DMS153 treated with DMSO at 0.1 percent for 48 hours (cell line): ENCODE results near the gene KCMF1.

Experiments
- DNase-seq: peaks from one replicate; lab custom pipeline; 2025; ENCODE audit not compliant: unreplicated experiment; lab: John Stamatoyannopoulos, UW

Gene KCMF1

DNA sequence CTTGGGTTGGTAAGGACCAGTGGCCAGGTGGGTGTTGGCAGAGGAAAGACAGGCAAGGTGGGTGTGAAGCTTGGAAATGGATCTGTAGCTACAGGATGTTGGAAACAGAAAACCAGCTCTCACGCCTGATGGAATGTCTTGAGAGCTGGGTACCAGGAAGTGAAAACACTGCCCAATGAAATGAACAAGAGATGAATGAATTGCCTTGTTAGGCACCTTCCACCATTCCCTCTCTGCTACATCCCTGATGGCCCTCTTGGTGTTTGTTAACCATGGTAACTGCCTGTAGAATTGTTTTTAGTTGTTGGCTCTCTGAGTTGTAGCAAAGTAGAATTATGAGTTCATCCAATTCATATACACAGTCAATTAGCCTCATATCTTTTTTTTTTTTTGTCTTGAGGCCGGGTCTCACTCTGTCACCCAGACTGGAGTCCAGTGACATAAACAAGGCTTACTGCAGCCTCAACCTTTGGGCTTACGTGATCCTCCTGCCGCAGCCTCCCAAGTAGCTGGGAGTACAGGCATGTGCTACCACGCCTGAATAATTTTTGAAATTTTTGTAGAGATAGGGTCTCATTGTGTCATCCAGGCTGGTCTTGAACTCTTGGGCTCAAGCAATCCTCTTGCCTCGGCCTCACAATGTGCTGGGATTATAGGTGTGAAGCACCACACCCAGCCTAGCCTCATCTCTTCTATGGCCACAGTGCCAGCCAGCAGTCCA is 9.5 kb downstream of the KCMF1 start:
- no peak for DNase-seq

DNA sequence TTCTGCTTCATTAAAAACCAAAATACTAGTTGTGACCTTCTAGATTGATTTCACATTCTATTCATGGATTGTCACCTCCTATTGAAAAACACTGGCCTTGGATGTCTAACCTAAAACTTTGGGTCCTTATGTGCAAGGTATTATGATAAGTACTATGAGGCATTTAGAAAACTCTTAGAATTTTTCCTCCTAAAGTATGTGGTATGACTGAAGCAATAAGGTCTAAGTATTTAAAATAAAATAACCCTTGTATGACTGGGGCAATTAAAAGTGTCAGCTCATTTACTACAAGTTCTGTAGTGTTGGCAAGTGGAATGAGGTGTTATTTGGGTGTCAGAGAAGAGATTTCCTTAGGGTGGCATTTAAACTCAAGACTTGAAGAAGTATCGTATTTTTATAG is 15.1 kb downstream of the KCMF1 start:
- DNase-seq = no peak

GRCh38 chr2:84989422-84989821 is 18.5 kb downstream of the KCMF1 start:
- no peak for DNase-seq

GRCh38 chr2:84989927-84990326 is 19.0 kb downstream of the KCMF1 start:
- no peak for DNase-seq

DNA sequence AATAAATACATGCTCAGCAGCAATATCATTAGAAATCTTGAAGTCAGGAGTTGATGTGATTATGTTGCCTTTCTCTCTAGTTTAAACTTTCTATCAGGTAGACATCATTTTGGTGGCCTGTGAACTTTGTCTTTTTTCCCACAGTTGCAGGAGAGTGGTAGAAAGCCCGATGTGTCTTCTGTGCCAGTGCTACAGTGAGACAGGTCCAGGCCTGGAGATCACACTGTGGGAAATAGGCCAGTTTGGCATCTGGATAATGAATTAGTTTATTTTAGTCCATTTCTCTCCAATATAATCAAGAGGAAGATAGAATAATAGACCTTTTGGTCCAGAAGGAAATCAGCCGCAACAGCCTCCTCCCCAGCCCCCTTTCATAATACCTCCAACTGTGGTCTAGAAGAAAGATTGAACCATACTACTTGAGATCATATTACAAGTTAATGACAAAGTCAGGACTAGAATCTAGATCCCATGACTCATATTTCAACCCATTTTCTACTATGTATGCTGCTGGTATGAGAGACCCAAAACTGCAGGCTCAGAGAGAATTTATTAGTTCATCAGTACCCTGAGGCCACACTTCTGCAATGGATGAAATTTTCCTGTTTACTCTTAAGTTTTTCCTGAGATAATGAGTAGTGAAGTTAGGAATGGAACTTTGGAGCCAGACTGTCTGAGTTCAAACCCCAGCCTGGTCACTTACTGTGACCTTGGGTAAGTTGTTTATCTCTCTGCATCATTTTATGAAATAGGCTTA is 20.6 kb downstream of the KCMF1 start:
- no peak for DNase-seq

DNA sequence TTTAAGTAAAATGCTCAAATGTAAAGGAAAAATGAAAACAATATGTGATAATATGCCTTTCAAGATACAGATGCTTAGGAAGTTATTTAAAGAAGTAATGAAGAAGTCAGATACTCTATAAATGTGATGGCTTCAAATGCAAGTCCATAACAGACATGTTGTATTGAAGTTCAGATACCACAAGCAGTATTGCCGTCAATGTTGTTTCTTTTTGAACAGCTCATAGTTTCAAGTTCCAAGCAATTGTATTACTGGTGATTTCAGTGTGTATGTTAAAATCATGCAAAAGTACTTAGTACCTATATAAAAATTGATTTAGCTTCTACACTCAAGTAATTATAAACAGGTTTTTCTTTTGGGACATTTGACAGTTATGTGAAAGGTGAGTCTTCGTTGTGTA is 24.9 kb downstream of the KCMF1 start:
- DNase-seq = no peak

- no peak for DNase-seq
Observed at GRCh38 chr2:84996909-84997308, 25.9 kb downstream of the KCMF1 start.

DNA sequence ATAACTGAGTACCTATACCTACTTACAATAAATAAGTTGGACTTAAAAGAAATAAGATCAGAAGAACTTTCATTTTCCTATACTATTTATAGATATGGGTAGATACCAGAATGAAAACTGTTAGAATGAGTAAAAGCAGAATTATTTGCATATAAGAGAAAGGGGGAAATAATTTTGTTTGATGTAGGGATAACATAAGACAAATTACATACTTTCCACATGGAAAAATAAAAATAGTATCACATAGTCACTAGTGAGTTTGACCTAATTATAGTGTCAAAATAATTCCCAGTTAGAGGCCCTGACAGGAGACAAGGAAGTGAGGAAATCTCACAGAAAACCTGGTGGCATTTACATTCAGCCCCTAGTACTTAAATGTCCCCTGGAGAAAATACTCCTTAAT is 28.6 kb downstream of the KCMF1 start:
- no peak for DNase-seq

GRCh38 chr2:85001595-85001994 is 30.6 kb downstream of the KCMF1 start:
- no peak for DNase-seq

- no peak for DNase-seq
Observed at GRCh38 chr2:85002534-85002933, 31.6 kb downstream of the KCMF1 start.

DNA sequence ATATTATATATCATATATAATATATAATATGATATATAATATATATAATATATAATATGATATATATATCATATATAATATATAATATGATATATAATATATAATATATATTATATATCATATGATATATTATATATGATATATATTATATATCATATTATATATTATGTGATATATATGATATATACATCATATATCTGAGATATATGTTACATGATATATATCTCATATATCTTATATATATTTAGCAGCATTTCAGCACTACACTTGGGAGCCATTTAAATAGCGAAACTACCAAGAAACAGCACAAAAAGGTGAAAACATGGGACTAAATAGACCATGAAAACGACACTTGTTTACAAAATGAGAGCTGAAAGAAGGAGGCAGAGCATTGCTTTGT is 37.3 kb downstream of the KCMF1 start:
- no peak for DNase-seq

DNA sequence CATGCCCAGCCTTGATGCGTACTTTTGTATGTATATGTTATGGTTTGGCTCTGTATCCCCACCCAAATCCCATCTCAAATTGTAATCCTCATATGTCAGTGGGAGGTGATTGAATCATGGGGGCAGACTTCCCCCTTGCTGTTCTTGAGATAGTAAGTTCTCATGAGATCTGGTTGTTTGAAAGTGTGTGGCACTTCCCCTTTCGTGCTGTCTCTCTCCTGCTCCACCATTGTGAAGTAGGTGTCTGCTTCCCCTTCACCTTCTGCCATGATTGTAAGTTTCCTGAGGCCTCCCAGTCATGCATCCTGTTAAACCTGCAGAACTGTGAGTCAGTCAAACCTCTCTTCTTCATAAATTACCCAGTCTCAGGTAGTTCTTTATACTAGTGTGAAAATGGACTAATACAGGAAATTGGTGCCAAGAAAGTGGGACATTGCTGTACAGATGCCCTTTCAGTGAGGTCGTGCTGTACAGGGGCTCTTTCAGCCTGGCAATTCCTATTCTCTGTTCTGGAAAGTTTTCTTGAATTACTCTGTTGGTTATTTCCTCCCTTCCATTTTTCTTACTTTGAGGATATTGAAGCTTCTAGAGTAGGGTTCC is 38.2 kb downstream of the KCMF1 start:
- DNase-seq = no peak

DNA sequence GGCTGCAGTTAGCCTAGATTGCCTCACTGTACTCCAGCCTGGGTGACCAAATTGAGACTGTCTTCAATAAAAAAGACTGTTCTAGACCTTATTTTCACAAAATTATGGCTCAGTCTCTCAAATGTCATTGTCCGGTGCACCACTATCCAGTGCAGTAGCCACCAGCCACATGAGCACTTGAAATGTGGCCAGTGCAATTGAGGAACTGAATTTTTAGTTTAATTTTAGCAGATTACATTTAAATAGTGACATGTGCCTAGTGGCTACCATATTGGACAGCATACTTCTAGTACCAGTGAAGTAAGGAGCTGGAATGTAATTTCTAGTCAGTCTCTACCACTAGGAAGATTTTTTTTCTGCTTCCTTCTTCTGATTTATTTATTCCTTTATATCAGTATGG is 39.4 kb downstream of the KCMF1 start:
- DNase-seq = no peak

GRCh38 chr2:85011098-85011497 is 40.1 kb downstream of the KCMF1 start:
- DNase-seq = no peak

DNA sequence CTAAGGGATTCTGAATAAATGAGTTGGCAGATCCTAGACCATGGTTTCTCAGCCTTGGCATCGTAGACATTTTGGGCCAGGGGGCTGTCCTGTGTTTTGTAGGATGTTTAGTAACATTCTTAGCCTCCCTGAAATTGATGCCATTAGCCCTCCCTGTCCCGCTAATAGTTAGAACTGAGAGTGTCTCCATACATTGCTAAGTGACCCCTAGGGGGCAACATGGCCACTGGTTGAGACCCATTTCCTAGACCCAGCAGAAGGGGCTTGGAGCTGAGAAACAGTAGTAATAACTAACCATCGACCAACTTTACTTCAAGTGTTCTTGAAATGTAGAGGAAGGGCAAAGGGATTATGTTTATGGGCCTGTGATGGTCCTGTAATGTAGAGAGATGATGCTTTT is 40.8 kb downstream of the KCMF1 start:
- no peak for DNase-seq

DNA sequence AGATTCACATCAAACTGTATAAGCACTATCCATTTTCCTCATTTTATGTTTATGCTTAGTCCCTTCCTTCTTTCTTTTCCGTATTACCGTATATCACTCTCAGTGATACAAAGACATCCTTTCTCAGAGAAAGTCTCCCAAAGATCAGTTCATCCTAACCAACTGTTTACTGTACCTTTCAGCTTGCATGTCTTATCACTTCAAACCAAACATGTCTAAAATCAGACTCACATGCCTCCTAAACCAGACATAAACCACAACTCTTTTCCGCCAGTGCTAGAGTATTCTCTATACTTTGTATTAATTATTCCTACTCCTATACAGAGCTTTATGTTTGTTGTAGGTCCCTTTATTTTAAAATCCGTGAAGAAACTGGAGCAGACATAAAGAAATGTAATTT is 41.5 kb downstream of the KCMF1 start:
- DNase-seq = no peak

DNA sequence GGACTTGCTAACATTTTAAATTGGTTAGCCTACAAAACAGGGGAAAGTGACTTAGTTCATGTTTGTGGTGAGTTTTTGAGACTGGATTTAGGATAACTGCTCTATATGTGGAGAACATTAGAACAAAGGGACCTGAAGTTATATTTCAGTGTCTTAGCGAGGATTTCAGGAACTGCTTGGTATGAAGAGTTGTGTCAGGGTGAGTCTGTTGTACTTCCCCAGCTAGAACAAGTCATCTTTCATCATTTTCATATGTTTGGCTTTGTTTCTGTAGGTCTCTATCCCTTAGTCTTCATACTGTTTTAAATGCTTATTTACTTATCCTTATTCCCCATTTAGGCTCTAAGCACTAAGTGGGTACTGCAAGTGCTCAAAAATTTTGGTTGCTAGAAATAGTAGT is 41.9 kb downstream of the KCMF1 start:
- no peak for DNase-seq

- DNase-seq = no peak
Observed at GRCh38 chr2:85015653-85016360, 44.8 kb downstream of the KCMF1 start.

DNA sequence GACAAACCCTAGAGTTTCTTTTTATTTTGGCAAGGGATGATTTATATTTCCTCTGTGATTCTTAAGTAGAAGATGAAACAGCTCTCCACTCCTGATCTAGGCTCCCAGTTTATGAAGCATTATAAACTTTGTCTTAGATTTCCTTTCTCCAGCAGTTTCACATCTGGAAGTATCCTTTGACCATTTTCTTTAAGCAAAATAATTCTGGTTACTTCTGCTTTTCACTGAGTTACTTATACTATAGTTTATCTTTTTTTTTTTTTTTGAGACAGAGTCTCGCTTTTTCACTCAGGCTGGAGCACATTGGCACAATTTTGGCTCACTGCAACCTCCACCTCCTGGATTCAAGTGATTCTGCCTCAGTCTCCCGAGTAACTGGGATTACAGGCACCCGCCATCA is 45.5 kb downstream of the KCMF1 start:
- DNase-seq = no peak

DNA sequence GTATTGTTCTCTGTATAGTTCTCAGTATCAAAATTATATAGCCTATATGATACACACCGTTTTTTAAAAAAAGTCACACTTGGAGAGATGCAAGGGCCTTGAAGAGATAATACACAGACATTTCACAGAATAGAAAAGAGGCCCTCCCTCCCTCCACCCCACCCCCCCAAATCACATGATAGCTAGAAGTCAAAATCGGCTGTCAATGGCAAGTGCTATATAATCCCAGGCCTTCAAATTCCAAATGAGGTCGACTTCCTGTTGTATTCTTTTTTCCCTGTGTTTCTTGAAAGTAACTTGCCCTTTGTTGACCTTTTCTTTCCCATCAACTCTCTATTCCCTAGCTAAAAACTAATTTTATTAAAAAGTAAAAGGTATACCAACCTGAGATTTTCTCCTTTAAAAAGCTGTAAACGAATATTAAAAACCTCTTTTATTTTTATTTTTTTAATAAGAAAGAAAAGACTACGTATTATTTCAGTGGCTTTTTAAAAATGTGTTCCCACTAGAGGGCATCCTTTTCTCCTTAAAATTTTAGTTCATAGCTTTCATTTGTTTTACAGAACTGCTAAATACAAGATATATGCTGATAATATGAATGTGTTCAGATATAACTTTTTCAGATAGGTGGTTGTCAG is 46.6 kb downstream of the KCMF1 start:
- DNase-seq = no peak

- no peak for DNase-seq
Observed at GRCh38 chr2:85018049-85018447, 47.1 kb downstream of the KCMF1 start.
